Upper lobe of left lung (tissue), 6 donors: ENCODE results near the gene ASB5. TPM values are rescaled to one million over a fixed set of nuclear protein-coding genes. Genes with fewer than 3 reads are reported as not detected.

Experiments used
- ATAC-seq, 2 donors: fragments of 200-7000 bp; cut with Tn5 transposase; one replicate each; pipeline ENCODE4 v1.9.1; 2022; ENCODE audit warnings: mild to moderate bottlenecking in 2 of 2, moderate library complexity in 2 of 2; ENCODE audit not compliant: low FRiP score in 2 of 2
- DNase-seq, 2 donors: peaks; one replicate each; pipeline ENCODE4 v3.0.0-alpha.2; 2019 to 2020
- H3K27ac ChIP-seq, 4 donors: fragments of 200-600 bp; sonication (generic); one replicate each; pipeline ENCODE4 v1.5.1; 2016 to 2019
- H3K27me3 ChIP-seq, 4 donors: fragments of 200-600 bp; sonication (generic); one replicate each; pipeline ENCODE4 v1.5.1; 2017 to 2019
- H3K36me3 ChIP-seq, 4 donors: fragments of 200-600 bp; sonication (generic); one replicate each; pipeline ENCODE4 v1.5.1; 2016 to 2019
- H3K4me1 ChIP-seq, 4 donors: fragments of 200-600 bp; sonication (generic); one replicate each; pipeline ENCODE4 v1.5.1; 2018 to 2019
- H3K4me3 ChIP-seq, 4 donors: fragments of 200-600 bp; sonication (generic); one replicate each; pipeline ENCODE4 v1.5.1; 2017 to 2019; ENCODE audit warnings: mild to moderate bottlenecking in 2 of 4, moderate library complexity in 1 of 4
- H3K9me3 ChIP-seq, 4 donors: fragments of 200-600 bp; sonication (generic); one replicate each; pipeline ENCODE4 v1.5.1; 2018 to 2019
- CTCF ChIP-seq, 6 experiments: fragments of 450-650 bp in 4 of 6; fragments of 200-600 bp in 2 of 6; sonication (generic) in 2 of 6; IDR thresholded peaks; one replicate each; pipeline ENCODE4 v1.5.1; 2016 to 2019; ENCODE audit warnings: antibody characterized with exemption in 6 of 6
- EP300 ChIP-seq, 4 donors: sonication (generic); formaldehyde crosslinking; IDR thresholded peaks; one replicate each; pipeline ENCODE4 v1.5.1; 2017; ENCODE audit warnings: antibody characterized with exemption in 4 of 4, control low read depth in 2 of 4
- POLR2A ChIP-seq, 4 donors: fragments of 450-650 bp; IDR thresholded peaks; one replicate each; pipeline ENCODE4 v1.5.1; 2016 to 2017; ENCODE audit warnings: antibody characterized with exemption in 4 of 4, mild to moderate bottlenecking in 2 of 4
- POLR2AphosphoS5 ChIP-seq, 2 donors: sonication (generic); formaldehyde crosslinking; IDR thresholded peaks; one replicate each; pipeline ENCODE4 v1.5.1; 2017; ENCODE audit warnings: antibody characterized with exemption in 2 of 2
- WGBS, 2 donors: methylation state at CpG; one replicate each; pipeline ENCODE4 v1.1.5; 2017 to 2018; 5-methylcytosine and 5-hydroxymethylcytosine counted together
- total RNA-seq, 6 donors: library from RNA; depleted of rRNA in 4 of 6; stranded (reverse); fragments of >200 nt in 4 of 6; gene quantifications; one replicate each; pipeline versions ENCODE4 v1.1.0 to v1.2.1, GENCODE V29; 2016 to 2021
- donor health status: DM: no; HTN: no; CAD: no; lungs with moderate emphysema.
- donor health status: DM: no; HTN: yes; CAD: no; lungs with severe emphysema.

ASB5 gene
- total RNA-seq, 6 donors from 2014 or later = not detected

- TF ChIP-seq POLR2AphosphoS5 (IDR thresholded peaks at IDR 0.05) = no peak
- TF ChIP-seq POLR2A (IDR thresholded peaks at IDR 0.05) = no peak
- TF ChIP-seq CTCF (IDR thresholded peaks at IDR 0.05) = no peak
- TF ChIP-seq EP300 (IDR thresholded peaks at IDR 0.05) = no peak
- no peaks in the 10 kb centered on the region for H3K9me3 ChIP-seq
- no peak overlapping the region for H3K4me3 ChIP-seq
- no peaks in the 10 kb centered on the region for H3K27me3 ChIP-seq
- peaks cover 0 to 5% (median 1%) of the 10 kb centered on the region in 4 donors for H3K4me1 ChIP-seq
- no peaks in the 10 kb centered on the region for H3K36me3 ChIP-seq
- no peak overlapping the region for H3K27ac ChIP-seq
- ATAC-seq = no peak
- 80% methylated on average over 11 of the region's 11 CpGs for WGBS, 2 donors
- DNase-seq = no peak
Measured at GRCh38 chr4:176189891-176190795, 78.9 kb downstream of the ASB5 start.

- H3K36me3 ChIP-seq = no peaks in the 10 kb centered on the region
- DNase-seq = no peak
- no peaks in the 10 kb centered on the region for H3K27me3 ChIP-seq
- H3K9me3 ChIP-seq = no peaks in the 10 kb centered on the region
- no peaks in the 10 kb centered on the region for H3K4me1 ChIP-seq
- TF ChIP-seq POLR2A (IDR thresholded peaks at IDR 0.05) (no peak), EP300 (IDR thresholded peaks at IDR 0.05) (no peak), POLR2AphosphoS5 (IDR thresholded peaks at IDR 0.05) (no peak), CTCF (IDR thresholded peaks at IDR 0.05) (no peak)
- no peak for ATAC-seq
- H3K4me3 ChIP-seq = no peak overlapping the region
- no peak overlapping the region for H3K27ac ChIP-seq
Measured at GRCh38 chr4:176188654-176189053, 80.4 kb downstream of the ASB5 start.

GRCh38 chr4:176187624-176188023 lies 81.4 kb downstream of the ASB5 start:
- no peak for TF ChIP-seq POLR2AphosphoS5 (IDR thresholded peaks at IDR 0.05)
- TF ChIP-seq CTCF (IDR thresholded peaks at IDR 0.05) = no peak
- TF ChIP-seq POLR2A (IDR thresholded peaks at IDR 0.05) = no peak
- no peak for TF ChIP-seq EP300 (IDR thresholded peaks at IDR 0.05)
- no peak for DNase-seq
- no peaks in the 10 kb centered on the region for H3K27me3 ChIP-seq
- no peaks in the 10 kb centered on the region for H3K9me3 ChIP-seq
- no peak overlapping the region for H3K27ac ChIP-seq
- no peaks in the 10 kb centered on the region for H3K36me3 ChIP-seq
- 70 to 79% methylated on average over 2 of the region's 2 CpGs for WGBS, 2 donors
- ATAC-seq = no peak
- no peaks in the 10 kb centered on the region for H3K4me1 ChIP-seq
- H3K4me3 ChIP-seq = no peak overlapping the region

- no peak overlapping the region for H3K27ac ChIP-seq
- WGBS, 2 donors = 56 to 67% methylated on average over 6 of the region's 6 CpGs
- no peak for DNase-seq
- H3K9me3 ChIP-seq = no peaks in the 10 kb centered on the region
- no peak for ATAC-seq
- no peaks in the 10 kb centered on the region for H3K36me3 ChIP-seq
- H3K4me3 ChIP-seq = no peak overlapping the region
- no peaks in the 10 kb centered on the region for H3K27me3 ChIP-seq
- TF ChIP-seq EP300 (IDR thresholded peaks at IDR 0.05) (no peak), CTCF (IDR thresholded peaks at IDR 0.05) (no peak), POLR2A (IDR thresholded peaks at IDR 0.05) (no peak), POLR2AphosphoS5 (IDR thresholded peaks at IDR 0.05) (no peak)
- H3K4me1 ChIP-seq = no peaks in the 10 kb centered on the region
Measured at GRCh38 chr4:176186671-176187395, 82.2 kb downstream of the ASB5 start.
